Measurements from ENCODE around the gene CLPX.

Gene CLPX

DNA sequence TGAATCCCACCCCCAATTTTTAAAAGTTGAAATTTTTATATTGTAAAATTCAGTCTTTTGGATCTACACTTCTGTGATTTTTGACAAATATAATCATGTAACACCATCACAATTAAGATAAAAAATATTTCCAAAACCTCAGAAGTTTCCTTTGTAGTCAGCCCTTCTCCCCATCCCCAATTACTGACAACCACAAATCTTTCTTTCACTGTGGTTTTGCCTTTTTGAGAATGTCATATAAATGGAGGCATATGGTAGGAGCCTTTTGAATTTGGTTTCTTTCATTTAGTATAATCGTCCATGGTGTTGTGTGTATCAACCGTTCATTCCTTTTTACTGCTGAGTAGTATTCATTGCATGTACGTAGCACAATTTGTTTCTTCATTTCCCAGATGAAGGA lies 34.0 kb upstream of the CLPX start:
- TF ChIP-seq CSDC2 (CRISPR knock-in tag; IDR thresholded peaks at IDR 0.05) (no peak), CSRNP3 (CRISPR knock-in tag; IDR thresholded peaks at IDR 0.05) (no peak), RARB (CRISPR knock-in tag; IDR thresholded peaks at IDR 0.05) (no peak), ZFP3 (CRISPR knock-in tag; IDR thresholded peaks at IDR 0.05) (no peak), ARNTL (CRISPR knock-in tag; IDR thresholded peaks at IDR 0.05; ENCODE audit: borderline replicate concordance, low read depth) (no peak), ZNF565 (CRISPR knock-in tag; conservative IDR thresholded peaks at IDR 0.05; ENCODE audit: low read depth) (no peak), TCF4 (CRISPR knock-in tag; IDR thresholded peaks at IDR 0.05; ENCODE audit: borderline replicate concordance) (no peak), TSHZ2 (CRISPR knock-in tag; IDR thresholded peaks at IDR 0.05) (no peak), ZFP30 (CRISPR knock-in tag; IDR thresholded peaks at IDR 0.05) (no peak), ISL1 (CRISPR knock-in tag; IDR thresholded peaks at IDR 0.05) (no peak), SNAI2 (CRISPR knock-in tag; IDR thresholded peaks at IDR 0.05) (no peak), POU6F1 (CRISPR knock-in tag; IDR thresholded peaks at IDR 0.05; ENCODE audit: borderline replicate concordance, low read depth) (no peak), BACH2 (CRISPR knock-in tag; IDR thresholded peaks at IDR 0.05; ENCODE audit: borderline replicate concordance) (no peak), ZNF70 (CRISPR knock-in tag; IDR thresholded peaks at IDR 0.05) (no peak), PPARA (CRISPR knock-in tag; IDR thresholded peaks at IDR 0.05; ENCODE audit: borderline replicate concordance) (no peak), ZC3H10 (CRISPR knock-in tag; IDR thresholded peaks at IDR 0.05) (no peak), ESRRG (CRISPR knock-in tag; IDR thresholded peaks at IDR 0.05) (no peak), TOX (CRISPR knock-in tag; IDR thresholded peaks at IDR 0.05; ENCODE audit: borderline replicate concordance) (no peak), ZNF8 (CRISPR knock-in tag; IDR thresholded peaks at IDR 0.05) (no peak)
- TF ChIP-seq, protein P1, sequence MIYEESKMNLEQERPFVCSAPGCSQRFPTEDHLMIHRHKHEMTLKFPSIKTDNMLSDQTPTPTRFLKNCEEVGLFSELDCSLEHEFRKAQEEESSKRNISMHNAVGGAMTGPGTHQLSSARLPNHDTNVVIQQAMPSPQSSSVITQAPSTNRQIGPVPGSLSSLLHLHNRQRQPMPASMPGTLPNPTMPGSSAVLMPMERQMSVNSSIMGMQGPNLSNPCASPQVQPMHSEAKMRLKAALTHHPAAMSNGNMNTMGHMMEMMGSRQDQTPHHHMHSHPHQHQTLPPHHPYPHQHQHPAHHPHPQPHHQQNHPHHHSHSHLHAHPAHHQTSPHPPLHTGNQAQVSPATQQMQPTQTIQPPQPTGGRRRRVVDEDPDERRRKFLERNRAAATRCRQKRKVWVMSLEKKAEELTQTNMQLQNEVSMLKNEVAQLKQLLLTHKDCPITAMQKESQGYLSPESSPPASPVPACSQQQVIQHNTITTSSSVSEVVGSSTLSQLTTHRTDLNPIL (CRISPR knock-in tag; IDR thresholded peaks at IDR 0.05; ENCODE audit: low read depth): no peak
- no peak for ATAC-seq

DNA sequence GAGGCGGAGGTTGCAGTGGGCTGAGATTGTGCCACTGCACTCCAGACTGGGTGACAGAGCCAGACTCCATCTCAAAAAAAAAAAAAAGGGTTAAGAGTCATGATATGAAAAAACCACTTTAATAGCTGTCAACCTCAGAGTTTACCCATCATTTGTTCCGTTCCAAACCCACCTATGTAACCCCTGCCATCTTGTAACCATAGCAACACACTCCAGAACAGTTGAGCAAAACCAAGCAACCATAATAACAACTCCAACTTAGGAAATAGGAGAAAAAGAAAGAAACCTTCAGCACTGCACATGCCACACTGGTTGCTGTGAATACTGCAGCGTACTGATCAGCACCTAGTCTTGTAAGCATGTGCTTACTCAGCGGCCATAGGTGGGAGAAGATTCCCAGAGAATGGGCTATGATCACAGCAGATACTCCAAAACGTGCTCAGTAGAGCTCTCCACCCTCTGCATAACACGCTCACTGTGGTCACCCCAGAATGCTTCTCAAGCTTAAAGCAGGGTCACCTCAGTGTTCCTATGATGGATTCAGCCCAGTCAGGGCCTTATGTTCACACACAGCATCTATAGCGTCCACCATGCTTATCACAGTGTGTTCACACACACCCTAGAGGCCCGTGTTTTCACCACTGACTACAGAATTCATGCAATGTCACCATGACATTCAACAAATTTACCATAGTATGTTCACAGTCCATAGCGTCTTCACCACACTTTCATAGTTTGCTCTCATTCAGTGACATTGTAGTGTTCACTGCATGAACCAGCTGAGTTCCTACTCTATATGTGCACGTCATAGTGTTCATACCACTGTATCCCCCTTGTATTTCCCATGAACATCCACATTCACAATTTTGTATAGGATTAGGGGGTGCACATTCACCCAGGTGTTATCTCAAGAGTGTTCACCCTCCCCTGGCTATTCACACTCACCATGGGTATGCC lies 32.7 kb upstream of the CLPX start:
- ATAC-seq: no peak
- TF ChIP-seq ZNF8 (CRISPR knock-in tag; IDR thresholded peaks at IDR 0.05): no peak
- no peak for TF ChIP-seq TSHZ2 (CRISPR knock-in tag; IDR thresholded peaks at IDR 0.05)
- TF ChIP-seq OSR1 (CRISPR knock-in tag; IDR thresholded peaks at IDR 0.05): no peak
- no peak for TF ChIP-seq SNAI2 (CRISPR knock-in tag; IDR thresholded peaks at IDR 0.05)
- TF ChIP-seq ZC3H10 (CRISPR knock-in tag; IDR thresholded peaks at IDR 0.05): no peak
- no peak for TF ChIP-seq PPARA (CRISPR knock-in tag; IDR thresholded peaks at IDR 0.05; ENCODE audit: borderline replicate concordance)
- no peak for TF ChIP-seq ZNF70 (CRISPR knock-in tag; IDR thresholded peaks at IDR 0.05)
- no peak for TF ChIP-seq CSDC2 (CRISPR knock-in tag; IDR thresholded peaks at IDR 0.05)
- no peak for TF ChIP-seq BACH2 (CRISPR knock-in tag; IDR thresholded peaks at IDR 0.05; ENCODE audit: borderline replicate concordance)
- TF ChIP-seq ZFP3 (CRISPR knock-in tag; IDR thresholded peaks at IDR 0.05): no peak
- no peak for TF ChIP-seq ZFP30 (CRISPR knock-in tag; IDR thresholded peaks at IDR 0.05)
- no peak for TF ChIP-seq TCF4 (CRISPR knock-in tag; IDR thresholded peaks at IDR 0.05; ENCODE audit: borderline replicate concordance)
- TF ChIP-seq ARNTL (CRISPR knock-in tag; IDR thresholded peaks at IDR 0.05; ENCODE audit: borderline replicate concordance, low read depth): no peak
- no peak for TF ChIP-seq TOX (CRISPR knock-in tag; IDR thresholded peaks at IDR 0.05; ENCODE audit: borderline replicate concordance)
- TF ChIP-seq POU6F1 (CRISPR knock-in tag; IDR thresholded peaks at IDR 0.05; ENCODE audit: borderline replicate concordance, low read depth): no peak
- no peak for TF ChIP-seq GLIS3 (CRISPR knock-in tag; IDR thresholded peaks at IDR 0.05)

All from SK-N-SH treated with all-trans-retinoic acid at 6 μM for 48 hours (cell line).